HG02642 (cell line): ENCODE results near the gene USP7.

ENCODE experiments used
- ATAC-seq: cut with Tn5 transposase; IDR thresholded peaks from one replicate; pipeline ENCODE4 v1.9.1; 2021; ENCODE audit warnings: mild to moderate bottlenecking; ENCODE audit not compliant: unreplicated experiment, poor library complexity

Gene USP7

DNA sequence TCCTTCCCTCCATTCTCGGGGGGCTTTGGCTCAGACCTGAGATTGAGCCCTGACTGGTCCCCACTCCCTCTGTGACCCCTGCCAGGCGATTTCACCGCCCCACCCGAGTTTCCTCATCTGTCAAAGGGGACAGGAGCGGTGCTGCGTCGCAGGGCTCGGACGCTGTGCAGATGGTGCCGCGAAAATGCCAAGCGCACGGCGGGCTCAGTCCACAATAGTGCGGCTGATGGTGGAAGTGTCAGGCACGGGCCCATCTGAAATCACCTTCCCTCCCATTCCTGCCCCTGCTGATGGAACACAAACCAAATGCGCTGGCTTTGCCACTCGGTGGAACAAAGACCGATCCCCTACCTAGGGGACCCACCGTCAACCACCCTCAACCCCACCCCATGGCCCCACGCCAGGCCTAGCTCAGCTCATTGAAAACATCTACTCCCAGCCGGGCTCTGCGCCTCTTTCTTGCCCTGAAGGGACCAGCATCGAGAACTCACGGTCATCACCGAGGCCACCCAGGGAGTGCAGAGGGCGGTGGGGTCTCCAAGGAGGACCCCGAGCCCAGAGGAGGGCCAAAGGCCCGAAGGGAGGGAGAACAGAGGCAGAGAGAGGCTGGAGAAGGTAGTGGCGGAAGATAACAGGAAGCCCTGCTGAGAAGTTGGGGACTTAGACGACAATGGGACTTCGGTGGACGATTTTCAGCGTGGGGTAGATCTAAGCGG lies 96.3 kb downstream of the USP7 start:
- no peak for ATAC-seq

DNA sequence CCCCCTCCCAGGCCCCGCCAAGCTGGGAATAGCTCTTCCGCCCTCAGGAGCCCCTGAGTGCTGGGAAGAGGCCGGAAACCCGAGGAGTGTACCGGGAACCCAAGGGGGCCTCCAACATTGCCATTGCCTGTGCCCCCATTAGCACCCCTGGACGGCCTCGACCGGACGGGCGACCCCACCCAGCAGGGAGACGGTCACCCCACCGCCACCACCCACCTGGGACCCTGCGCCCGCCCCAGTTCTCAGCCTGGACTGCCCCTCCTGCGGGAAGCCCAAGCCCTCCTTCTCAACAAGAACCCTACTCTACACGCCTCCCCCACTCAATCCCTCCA lies 96.9 kb downstream of the USP7 start:
- no peak for ATAC-seq

DNA sequence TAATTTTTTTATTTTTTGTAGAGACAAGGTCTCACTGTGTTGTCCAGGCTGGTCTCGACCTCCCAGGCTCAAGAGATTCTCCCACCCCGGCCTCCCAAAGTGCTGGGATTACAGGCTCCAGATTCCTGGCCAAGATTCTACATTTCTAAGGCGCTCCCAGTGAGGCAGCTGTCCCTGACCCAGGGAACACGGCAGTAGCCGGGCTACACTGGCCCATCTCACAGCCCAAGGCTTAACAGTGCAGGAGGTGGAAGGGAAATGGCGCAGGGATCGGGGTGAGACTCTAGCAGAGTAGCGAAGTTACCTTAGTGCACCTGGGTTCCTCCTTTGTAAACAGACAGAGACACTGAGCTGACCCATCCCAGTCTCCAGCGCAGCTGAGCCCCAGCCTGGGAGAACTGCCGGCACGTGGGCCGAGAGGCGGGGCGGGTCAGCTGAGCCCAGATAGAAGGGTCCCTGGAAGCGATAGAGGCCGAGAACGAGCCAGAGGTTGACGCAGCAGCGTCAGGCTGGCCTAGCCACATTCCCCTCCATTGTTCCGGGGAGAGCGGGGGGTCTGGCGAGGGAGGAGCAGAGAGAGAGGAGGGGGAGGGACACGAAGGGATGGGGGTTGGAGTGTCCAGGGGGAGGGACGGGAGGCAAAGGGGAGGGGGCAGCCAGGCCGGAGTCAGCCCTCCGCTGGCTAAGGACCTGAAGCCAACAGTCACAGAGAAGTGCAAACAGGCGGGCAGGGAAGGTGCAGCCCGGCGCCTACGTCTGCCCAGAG lies 97.4 kb downstream of the USP7 start:
- ATAC-seq = no peak

DNA sequence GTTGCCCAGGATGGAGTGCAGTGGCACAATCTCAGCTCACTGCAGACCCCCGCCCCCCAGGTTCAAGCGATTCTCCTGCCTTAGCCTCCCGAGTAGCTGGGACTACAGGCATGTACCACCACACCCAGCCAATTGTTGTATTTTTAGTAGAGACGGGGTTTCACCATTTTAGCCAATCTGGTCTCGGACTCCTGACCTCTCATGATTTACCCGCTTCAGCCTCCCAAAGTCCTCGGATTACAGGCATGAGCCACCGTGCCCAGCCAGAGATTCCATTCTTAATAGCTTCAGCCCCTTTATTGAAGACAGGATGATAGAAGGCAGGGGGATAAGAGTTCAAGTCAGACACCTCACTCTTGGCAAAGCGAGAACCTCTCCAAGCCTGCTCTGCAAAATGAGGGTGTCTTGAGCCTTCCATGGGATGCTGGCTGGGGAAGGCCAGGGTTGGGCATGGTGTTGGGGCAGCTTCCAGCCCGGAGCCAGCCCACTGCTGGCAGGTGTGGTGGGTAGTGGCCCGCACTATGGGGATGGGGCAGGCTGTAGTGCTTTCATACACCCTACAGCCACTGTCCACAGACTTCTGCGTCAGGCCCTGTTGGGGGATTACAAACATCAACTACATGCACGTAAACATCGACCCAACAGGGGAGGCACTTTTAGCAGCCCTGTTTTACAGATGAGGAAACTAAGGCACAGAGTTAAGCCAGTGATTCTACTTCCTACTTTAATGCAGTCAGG lies 98.4 kb downstream of the USP7 start:
- ATAC-seq = no peak

DNA sequence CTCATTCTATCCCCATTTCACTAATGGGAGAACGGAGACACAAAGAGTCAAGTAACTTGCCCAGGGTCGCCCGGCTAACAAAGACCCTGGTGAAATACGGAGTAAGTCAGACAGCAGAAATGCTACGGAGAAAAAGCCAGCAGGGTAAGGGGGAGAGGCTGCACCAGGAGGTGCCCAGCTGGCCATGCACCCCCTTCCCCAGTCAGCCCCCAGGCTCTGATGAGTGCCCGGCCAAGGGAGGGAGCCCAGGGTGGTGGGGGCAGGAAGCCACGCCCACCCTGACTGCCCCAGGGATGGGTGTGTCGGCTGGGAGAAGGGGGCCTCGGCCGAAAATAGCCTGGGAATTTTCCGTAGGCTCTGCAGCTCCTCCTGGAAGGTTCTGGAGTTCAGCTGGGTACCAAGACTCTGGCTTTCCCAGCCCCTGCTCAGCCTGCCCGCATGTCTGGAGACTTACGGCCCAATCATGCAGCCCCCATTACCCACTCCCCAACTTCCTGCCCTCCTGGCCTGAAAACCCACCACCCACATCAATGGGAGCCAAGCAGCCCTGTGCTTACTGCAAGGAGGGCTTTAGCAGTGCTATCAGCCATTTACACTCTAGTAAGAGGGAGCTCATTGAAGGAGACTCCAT lies 99.1 kb downstream of the USP7 start:
- no peak for ATAC-seq

- ATAC-seq = no peak
These were observed 99.9 kb downstream of the USP7 start for GRCh38 chr16:8863594-8864424.

GRCh38 chr16:8862309-8863130 lies 101.2 kb downstream of the USP7 start:
- no peak for ATAC-seq

- ATAC-seq = no peak
These were observed 102.0 kb downstream of the USP7 start for GRCh38 chr16:8861563-8862308.

DNA sequence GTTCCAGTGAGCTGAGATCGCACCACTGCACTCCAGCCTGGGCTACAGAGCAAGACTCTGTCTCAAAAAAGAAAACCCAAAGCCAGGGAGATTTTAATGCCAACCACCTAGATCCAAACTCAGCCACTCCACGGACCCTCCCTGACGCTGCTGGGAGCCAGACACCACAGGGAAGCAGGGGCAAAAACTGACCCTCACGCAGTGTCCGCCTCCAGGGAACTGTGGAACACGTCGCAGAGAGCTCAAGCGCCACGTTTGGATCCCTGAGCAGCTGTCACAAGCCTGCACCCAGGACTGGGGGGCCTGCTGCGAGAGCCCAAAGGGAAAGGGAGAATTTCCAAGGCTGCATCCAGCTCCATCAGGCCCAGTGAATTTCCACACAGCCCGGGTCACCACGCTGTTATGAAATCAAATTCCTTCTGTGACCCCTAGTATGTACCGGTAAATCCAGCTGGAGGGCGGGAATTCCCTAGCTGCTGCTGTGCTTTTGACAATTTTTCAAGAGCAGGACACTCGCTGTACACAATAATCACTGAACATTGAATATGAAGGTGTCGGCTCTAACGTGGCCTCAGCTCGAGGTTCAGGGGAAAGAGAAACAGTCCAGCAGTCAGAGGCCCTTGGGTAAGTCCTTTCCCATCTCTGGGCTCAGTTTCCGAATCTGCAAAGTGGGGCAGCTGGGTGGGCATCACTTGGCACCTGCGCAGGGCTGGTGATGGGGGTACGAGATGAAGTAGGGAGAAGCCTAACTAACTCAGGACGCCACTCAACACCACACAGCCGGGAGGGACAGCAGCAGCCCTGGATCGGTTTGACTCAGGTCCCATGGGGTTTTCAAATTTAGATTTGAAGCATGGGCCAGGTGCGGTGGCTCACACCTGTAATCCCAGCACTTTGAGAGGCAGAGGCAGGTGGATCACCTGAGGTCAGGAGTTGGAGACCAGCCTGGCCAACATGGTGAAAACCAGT lies 103.5 kb downstream of the USP7 start:
- ATAC-seq = no peak

- no peak for ATAC-seq
These were observed 104.5 kb downstream of the USP7 start for GRCh38 chr16:8858994-8859912.

- no peak for ATAC-seq
These were observed 107.7 kb downstream of the USP7 start for GRCh38 chr16:8855972-8856371.

DNA sequence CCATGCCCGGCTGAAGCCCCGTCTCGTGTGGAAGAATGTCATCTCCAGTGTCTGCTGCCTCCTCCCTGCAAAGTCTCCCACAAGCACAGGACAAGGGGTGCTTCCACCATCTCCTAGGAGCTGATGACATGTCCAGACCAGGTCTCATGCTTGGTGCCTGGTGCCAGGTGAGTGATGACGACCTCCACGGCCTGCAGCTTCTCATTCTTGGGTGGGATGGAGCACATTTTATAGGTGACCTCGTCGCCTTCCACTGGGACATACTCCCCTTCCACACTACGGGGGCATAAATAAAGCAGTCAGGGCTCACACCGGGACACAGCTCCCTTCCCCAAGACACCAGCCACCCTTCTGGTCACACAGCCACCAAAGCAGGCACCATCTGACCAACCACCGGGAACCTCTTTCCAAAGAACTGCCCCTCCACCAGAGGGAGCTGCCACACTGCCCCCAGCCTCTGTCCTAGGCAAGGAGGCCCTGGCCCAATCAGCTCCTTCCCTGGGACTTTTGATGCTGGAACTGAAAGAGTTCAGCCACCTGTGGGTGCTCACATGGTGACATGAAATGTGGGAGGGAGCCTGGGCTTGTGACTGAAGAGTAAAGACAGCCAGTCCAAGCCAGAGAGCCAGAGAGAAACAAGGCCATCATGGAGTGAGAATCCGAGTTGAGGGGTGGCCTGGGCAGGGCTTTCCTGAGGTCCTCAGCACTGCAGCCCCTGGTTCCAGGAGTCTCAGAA lies 108.5 kb downstream of the USP7 start:
- no peak for ATAC-seq

DNA sequence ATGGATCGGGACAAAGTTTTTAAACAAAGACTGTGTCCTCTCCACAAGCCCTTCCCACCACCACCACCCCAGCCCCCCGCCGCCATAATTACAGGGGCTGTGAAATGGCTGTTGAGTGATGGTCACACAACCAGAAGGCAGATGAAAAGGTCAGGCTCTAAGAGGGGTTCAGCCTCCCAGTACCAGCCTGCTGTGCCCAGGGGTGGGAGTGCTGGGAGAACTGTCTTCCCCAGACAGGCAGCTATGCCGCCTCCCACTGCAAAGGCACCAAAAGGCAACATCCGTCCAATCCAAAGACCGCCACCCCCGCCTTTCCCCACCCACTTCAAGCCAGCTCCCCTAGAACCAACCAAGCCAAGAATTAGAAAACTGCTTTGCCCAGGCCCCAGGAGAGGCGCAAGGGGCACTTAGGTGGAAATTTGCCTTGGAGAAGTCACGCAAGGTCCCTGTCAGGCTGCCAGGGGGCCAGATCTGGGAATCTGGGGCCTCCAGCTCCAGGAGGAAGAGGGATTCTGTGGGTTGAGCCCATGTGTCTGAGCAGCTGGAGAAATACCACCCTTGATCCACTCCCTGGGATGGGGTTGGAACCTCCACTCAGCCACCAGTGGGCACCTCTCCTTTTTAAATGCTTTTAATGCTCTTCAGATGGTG lies 109.3 kb downstream of the USP7 start:
- no peak for ATAC-seq

DNA sequence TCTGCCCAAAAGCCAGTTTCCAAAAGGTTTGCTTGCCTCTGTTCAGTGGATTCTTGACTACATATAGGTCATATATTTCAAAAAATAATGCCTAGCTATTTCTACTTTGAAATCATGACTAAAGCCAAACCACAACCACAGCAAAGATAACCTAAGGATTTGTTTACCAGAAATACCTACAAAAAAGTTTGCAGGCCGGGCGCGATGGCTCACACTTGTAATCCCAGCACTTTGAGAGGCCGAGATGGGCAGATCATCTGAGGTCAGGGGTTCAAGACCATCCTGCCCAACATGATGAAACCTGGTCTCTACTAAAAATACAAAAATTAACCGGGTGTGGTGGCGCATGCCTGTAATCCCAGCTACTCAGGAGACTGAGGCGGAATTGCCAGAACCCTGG lies 110.1 kb downstream of the USP7 start:
- ATAC-seq = no peak

DNA sequence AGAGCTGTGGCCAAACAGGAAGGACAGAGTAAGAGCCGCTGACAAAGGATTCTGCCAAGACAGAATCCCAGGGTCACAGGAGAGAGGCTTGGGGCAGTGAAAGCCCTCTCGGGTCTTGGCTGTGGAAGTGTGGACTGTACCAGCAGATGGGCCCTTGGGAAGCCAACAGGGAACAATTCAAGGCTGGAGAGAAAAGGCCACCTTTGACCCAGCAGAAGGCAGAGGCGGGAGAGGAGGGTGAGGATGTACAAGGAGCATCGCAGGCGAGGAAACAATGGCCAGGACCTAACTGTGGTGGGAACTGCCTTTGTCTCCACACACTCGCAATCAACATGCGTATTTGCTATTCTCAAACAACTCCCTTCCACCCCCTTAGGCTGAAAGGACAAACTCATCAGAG lies 110.6 kb downstream of the USP7 start:
- no peak for ATAC-seq
